Left kidney (tissue), 2 donors: ENCODE data around the gene UBA6. TPM values are rescaled to one million over a fixed set of nuclear protein-coding genes. Genes with fewer than 3 reads are reported as not detected.
"Not testable (repeated sequence)": the region's sequence is repeated elsewhere in the genome, so short reads cannot be mapped to it uniquely, and the experiment has no call there.

Source experiments
- DNase-seq: peaks from one replicate; pipeline ENCODE4 v3.0.0-alpha.2; 2013
- polyA plus RNA-seq: library from polyadenylated mRNA; unstranded; fragments of 120-200 nt; gene quantifications from one replicate; pipeline ENCODE4 v1.2.1, GENCODE V29; 2013; ENCODE audit not compliant: insufficient read length

UBA6 gene
- polyA plus RNA-seq, 1 donor, result 78.7 TPM

DNA sequence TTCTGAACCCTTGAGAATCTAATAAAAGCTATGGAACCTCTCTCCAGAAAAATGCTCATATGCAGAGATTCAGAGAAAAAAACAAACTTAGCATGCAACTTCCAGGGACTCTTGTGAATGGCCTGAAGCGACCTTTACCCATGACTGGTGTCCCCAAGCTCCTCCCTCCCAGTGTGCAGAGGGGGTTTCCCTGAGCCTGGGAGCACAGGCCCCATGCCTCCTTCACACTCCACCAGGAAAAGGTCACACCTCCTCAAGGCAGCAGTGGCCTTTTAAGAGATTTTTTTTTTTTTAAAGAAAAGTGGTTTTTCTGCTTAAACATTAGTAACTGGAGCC is 13.3 kb upstream of the UBA6 start:
- no peak for DNase-seq

GRCh38 chr4:67713529-67714247 is 12.7 kb upstream of the UBA6 start:
- no peak for DNase-seq

- no peak for DNase-seq
Observed at GRCh38 chr4:67712650-67713528, 11.9 kb upstream of the UBA6 start.

GRCh38 chr4:67712000-67712625 is 11.2 kb upstream of the UBA6 start:
- DNase-seq, result no peak

- DNase-seq, result not testable (repeated sequence)
Observed at GRCh38 chr4:67706682-67707081, 5.7 kb upstream of the UBA6 start.

GRCh38 chr4:67704843-67705242 is 3.9 kb upstream of the UBA6 start:
- no peak for DNase-seq

DNA sequence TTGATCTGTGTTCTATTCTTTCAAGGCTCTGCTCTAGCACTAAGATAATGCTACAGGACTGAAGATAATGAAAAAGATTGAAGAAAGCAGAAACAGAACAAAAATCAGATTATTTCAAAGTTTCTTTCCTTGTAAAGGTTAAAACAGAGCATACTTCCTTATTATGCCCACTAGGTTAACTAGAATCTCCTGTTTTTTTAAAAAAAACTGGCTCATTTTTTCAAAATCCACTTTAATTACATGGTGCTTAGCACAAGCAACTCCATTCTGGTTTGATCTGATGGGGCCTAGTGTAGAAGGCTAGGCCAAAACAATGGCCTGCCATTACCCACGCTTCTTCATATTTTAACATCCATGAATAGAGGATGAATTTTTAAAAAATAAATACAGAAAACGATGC is 1.2 kb upstream of the UBA6 start:
- no peak for DNase-seq

- no peak for DNase-seq
Observed at GRCh38 chr4:67701517-67701850, 529 bp upstream of the UBA6 start.

GRCh38 chr4:67700116-67700737 is 728 bp downstream of the UBA6 start:
- peak; percentile 42 for DNase-seq

DNA sequence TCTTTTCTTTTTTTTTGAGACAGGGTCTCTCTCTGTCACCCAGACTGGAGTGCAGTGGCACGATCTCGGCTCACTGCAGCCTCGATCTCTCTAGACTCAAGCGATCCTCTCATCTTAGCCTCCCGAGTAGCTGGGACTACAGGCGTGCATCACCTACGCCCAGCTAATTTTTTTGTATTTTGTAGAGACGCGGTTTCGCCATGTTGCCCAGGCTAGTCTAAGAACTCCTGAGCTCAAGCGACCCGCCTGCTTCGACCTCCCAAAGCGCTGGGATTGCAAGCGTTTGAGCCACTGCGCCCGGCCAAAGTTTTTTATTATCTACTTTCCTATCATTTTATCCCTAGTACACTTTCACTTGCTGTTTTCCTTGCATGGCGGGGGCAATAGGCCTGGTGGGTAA is 1.4 kb downstream of the UBA6 start:
- no peak for DNase-seq

GRCh38 chr4:67697860-67698687 is 2.9 kb downstream of the UBA6 start:
- DNase-seq, result no peak

GRCh38 chr4:67696061-67696460 is 4.9 kb downstream of the UBA6 start:
- no peak for DNase-seq

DNA sequence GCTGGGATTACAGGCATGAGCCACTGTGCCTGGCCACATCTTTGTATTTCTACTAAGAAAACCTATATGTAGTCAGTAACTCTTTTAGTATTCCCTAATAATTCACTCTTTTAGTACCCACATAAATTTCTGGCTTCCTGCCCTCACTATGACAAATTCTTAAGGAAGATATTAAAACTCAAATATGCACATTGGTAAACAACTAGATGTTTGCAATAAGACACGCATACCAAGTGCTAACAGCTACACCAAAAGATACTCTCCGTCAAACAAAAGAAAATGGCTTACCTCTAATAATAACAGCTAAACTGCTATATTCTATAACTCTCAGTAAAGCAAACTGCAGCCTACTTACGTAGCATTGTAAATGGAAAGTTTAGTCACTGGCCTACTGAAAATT is 6.3 kb downstream of the UBA6 start:
- DNase-seq, result no peak

DNA sequence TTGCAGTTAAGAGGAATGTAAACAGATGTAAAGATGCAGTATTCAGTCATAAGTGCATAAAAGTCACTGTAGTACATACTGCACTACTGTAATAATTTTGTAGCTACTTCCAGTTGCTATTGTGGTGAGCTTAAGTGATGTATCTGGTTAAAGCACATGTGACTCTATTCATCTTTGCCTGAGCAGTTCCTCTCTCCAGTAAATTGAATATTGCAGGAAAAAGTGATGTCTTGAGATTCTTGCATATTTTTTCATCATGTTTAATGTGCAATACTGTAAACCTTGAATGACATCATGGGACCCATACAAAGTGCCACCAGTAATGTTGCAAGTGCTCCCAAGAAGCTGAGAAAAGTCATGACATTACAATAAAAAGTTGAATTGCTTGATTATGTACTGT is 9.6 kb downstream of the UBA6 start:
- DNase-seq, result no peak

DNA sequence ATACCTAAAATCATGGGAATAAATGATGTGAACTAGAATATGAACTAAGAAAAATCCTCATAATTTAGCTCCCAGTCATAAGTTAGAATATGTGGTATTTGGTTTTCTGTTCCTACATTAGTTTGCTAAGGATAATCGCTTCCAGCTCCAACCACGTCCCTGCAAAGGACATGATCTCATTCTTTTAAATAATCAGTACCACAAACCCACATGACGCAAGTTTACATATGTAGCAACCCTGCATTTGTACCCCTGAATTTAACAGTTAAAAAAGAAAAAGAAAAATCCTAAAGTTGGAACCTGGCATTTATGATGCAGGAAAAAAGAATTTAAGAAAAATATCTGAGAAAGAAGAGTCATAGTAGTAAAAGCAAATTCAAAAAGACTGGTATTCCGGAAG is 13.3 kb downstream of the UBA6 start:
- no peak for DNase-seq

DNA sequence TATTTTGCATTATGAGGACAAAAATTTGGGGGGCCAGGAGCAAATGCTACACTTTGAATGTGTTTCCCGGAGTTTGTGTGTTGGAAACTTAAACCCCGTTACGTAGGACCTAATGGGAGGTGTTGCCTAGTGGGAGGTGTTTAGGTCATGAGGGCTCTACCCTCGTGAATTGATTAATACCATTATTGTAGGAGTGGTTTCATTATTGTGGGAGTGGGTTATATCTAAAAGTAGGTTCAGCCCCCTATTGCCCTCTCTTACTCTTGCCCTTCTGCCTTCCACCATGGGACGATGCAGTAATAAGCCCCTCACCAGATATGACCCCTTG is 15.5 kb downstream of the UBA6 start:
- DNase-seq, result no peak

- DNase-seq, result no peak
Observed at GRCh38 chr4:67684839-67685531, 16.0 kb downstream of the UBA6 start.

DNA sequence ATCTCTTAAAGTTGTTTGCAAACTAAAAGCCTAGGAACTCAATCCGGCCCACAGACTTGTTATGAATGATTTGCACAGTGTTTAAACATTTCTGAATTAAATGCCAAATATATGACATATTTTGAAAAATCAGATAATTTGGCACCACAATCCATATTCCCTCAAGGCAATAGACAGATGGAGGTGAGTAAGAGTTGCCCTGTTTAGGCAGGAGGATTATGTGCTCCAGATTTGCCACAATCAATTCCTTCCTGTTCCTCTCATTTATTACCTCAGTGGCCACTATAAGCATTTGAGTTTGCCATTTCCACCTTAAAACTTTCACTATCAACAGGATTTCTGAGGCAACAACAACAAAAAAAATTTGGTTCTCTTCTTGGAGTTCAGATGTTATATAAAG is 18.7 kb downstream of the UBA6 start:
- DNase-seq, result no peak

DNA sequence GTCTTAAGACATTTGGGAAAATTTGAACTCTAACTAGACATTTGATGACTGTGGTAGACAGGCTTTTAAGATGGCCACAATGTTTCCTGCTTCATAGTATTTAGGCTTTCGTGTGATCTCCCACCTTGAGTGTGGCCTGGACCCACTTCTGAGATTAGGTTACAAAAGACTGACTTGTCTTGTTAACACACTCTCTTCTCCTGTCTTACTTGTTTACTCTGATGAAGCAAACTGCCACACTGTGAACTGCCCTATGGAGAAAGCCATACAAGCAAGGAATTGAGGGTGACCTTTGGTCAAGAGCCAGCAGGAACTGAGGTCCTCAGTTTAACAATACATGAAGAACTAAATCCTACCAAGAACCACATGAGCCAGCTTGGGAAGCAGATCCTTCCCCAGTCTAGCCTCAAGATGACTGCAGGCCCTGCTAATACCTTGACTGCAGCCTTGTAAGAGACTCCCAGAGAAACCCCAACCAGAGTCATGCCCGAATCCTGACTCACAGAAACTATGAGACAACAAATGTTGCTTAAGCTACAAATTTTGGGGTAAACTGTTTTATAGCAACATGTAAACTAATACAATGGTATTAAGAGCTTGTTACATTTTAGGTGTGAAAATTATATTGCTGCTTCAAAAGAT is 20.3 kb downstream of the UBA6 start:
- no peak for DNase-seq

GRCh38 chr4:67678612-67679011 is 22.3 kb downstream of the UBA6 start:
- DNase-seq, result no peak

DNA sequence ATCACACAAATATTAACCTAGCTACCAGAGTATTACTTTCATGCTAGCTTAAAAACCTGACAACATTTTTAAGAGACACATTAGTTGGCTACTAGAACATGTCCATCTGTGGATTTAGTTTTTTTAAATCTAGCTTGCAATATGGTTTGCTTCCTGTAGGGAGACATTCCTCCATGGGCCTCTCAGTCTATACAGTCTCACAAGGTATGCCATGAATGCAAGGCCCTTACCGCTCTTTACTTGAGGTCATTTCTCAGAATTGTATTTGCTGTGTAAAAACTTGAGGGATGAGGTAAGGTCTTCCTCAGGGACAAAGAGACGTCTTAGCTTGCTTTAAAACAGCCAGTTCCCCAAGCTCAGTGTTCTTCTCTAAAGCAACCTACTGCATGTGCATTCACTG is 26.9 kb downstream of the UBA6 start:
- DNase-seq, result no peak
